Fibroblast of villous mesenchyme (primary cell): ENCODE results near the gene CLIP1. TPM values are rescaled to one million over a fixed set of nuclear protein-coding genes. Genes with fewer than 3 reads are reported as not detected.
"Not testable (repeated sequence)": the region's sequence is repeated elsewhere in the genome, so short reads cannot be mapped to it uniquely, and the experiment has no call there.

Source experiments
- DNase-seq: peaks from one replicate; pipeline ENCODE4 v3.0.0-alpha.2; 2010; ENCODE audit warnings: low read depth
- H3K4me3 ChIP-seq: 2 replicates; pipeline ENCODE4 v1.5.1; 2011; ENCODE audit warnings: low read depth, mild to moderate bottlenecking, low read length
- total RNA-seq: library from RNA; depleted of rRNA; stranded (reverse); fragments of >200 nt; gene quantifications from 2 replicates; pipeline ENCODE4 v1.2.3, GENCODE V29; 2012
- TF ChIP-seq, protein P1 (sequence below): IDR thresholded peaks from 2 replicates; pipeline ENCODE4 v1.5.1; 2012; ENCODE audit warnings: low read depth, mild to moderate bottlenecking, low read length; ENCODE audit not compliant: insufficient read depth

Gene CLIP1
- total RNA-seq, 1 donor, result 66.9 TPM

DNA sequence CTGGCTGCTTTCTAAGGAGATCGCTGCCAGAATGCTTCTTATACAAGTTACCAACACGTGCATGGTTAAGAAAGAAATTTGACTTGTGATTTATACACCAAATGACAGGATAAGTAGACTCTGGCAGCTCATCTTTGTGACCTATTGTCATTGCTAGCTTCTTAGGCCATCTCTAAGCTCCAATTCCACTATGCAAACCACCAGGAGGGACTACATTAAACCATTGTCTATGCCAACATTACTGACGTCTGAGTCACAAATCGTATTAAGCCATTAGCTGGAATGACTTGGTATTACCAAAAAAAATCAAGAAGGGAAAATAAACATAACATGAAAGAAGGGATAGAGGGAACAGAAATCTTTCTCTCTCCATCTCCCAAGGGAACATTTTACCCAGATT is 140.4 kb downstream of the CLIP1 start:
- no peak overlapping the region for H3K4me3 ChIP-seq
- TF ChIP-seq, protein P1, sequence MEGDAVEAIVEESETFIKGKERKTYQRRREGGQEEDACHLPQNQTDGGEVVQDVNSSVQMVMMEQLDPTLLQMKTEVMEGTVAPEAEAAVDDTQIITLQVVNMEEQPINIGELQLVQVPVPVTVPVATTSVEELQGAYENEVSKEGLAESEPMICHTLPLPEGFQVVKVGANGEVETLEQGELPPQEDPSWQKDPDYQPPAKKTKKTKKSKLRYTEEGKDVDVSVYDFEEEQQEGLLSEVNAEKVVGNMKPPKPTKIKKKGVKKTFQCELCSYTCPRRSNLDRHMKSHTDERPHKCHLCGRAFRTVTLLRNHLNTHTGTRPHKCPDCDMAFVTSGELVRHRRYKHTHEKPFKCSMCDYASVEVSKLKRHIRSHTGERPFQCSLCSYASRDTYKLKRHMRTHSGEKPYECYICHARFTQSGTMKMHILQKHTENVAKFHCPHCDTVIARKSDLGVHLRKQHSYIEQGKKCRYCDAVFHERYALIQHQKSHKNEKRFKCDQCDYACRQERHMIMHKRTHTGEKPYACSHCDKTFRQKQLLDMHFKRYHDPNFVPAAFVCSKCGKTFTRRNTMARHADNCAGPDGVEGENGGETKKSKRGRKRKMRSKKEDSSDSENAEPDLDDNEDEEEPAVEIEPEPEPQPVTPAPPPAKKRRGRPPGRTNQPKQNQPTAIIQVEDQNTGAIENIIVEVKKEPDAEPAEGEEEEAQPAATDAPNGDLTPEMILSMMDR, result no peak
- DNase-seq, result peak; percentile 38

DNA sequence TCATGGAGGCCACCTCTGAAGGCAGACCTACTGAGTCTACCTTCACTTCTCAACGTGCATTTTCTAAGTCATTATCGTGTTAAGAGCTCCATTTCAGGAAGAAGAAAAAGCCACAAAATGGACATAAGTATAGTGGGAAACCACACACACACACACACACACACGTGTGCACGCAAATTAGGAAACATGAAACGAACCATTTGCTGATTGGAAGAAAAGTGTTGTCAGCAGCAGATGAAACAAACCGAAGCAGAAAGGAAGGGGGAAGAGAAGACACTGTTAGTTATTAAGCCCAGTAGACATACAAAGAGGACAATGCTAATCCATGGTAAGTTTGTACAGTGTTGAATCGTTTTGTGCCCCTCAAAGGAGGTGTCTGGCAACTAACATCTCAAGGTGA is 146.2 kb downstream of the CLIP1 start:
- DNase-seq, result no peak
- TF ChIP-seq, protein P1, result no peak
- no peak overlapping the region for H3K4me3 ChIP-seq

DNA sequence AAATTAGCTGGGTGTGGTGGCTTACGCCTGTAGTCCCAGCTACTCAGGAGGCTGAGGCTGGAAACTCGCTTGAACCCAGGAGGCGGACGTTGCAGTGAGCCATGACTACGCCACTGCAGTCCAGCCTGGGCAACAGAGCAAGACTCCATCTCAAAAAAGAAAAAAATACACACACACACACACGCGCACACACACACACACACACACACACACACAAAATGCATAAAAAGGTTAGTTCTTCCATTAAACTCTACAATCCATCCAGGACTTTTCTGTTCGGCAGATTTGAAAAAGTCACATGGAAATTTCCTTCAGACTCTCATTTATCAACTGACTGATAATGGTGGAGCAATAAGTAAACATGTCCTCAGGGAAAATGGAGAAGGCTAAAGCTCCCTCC is 147.0 kb downstream of the CLIP1 start:
- TF ChIP-seq, protein P1, result no peak
- DNase-seq, result peak; percentile 9
- no peak overlapping the region for H3K4me3 ChIP-seq

DNA sequence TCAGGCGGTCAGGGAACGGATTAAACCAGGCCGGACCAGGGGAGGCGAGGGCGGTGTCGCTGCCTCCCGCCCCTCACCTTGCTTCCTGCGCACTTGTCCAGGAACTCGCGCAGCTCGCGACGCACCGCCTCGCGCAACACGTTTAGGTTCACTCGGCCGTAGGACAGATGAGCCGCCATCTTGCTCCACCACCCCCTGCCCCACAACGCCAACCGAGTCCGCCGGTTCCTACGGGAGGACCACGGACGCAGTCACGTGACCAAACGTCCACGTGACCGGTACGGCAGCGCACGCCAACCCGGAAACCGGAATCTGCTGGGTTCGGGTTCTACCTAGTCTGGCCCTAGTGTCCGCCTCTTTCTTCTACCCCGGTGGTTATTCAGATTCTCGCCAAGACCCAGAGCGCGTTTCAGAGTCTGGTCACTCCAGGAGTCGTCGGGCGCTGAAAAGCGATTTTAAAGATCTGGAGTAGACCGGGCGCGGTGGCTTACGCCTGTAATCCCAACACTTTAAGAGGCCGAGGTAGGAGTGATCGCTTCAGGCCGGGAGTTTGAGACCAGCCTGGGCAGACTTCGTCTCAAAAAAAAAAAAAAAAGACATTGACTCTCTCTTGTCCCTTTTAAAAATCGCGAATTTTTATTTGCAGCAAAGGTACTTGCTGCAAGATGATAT is 156.1 kb downstream of the CLIP1 start, which contains the start of gene VPS33A:
TSS of gene VPS33A (minus strand) at position 265 of the 672 bp plus-strand sequence. CDS start at position 179, 86 bp downstream.
- DNase-seq, result peak; percentile 98
- peak within 1 kb of the TSS; percentile 81 for H3K4me3 ChIP-seq
- TF ChIP-seq, protein P1, result no peak

DNA sequence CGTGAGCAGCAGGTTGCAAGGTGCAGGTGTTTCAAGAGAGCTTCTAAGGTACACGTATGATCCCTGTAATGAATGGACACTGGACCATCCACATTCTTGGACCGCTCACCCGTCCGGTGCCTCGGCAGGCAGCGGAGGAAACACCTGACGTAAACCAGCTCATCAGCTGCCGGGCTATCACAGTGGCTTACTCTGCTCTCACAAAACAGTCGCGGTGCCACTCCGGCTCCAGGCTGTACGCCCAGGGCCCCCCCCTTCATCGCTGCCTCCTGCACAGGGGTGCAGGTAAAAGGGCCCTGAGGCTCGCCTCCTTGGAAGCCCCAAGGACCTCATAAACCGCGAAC is 156.6 kb downstream of the CLIP1 start:
- DNase-seq, result no peak
- H3K4me3 ChIP-seq, result peak overlapping the region; percentile 81
- TF ChIP-seq, protein P1, result no peak

DNA sequence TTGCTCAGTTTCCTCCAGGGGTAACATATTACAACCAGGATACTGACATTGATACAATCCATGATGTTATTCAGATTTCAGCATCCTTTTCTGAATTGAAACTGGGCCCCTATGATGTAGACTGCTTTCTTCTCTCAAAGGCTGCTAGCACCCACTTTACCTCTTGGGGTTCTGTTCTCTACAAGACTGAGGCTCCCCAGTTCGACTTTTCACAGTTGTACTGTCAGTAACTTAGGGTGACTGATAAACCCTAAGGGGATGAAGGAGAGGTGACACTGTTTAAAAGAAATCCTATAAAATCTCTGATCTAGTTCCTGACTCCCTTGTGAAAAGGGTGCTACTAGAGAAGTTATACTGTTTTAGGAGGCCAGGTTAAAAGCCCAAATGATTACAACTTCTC is 157.0 kb downstream of the CLIP1 start:
- DNase-seq, result no peak
- H3K4me3 ChIP-seq, result peak overlapping the region; percentile 81
- TF ChIP-seq, protein P1, result no peak

DNA sequence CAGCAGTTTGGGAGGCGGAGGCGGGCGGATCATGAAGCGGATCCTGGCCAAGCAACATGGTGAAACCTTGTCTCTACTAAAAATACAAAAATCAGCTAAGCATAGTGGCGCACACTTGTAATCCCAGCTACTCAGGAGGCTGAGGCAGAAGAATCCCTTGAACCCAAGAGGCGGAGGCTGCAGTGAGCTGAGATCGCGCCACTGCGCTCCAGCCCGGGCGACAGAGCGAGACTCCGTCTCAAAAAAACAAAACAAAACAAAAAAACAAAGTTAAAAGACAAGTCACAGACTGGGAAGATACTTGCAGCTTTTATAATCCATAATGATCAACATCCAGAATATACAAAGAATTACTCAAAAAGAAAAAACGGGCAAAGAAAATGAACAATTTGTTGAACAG is 161.7 kb downstream of the CLIP1 start:
- not testable (repeated sequence) for H3K4me3 ChIP-seq, DNase-seq

DNA sequence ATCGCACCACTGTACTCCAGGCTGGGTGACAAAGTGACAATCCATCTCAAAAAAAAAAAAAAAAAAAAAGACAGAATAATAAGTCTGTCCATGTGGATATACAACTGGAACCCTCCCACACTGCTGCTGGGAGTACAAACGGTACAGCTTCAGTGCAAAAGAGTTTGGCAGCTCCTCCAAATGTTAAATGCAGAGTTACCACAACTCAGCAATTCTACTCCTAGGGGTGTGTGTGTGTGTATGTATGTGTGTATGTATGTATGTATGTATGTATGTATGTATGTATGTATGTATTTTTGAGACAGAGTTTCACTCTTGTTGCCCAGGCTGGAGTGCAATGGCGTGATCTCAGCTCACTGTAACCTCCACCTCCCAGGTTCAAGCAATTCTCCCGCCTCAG is 163.5 kb downstream of the CLIP1 start:
- not testable (repeated sequence) for H3K4me3 ChIP-seq, DNase-seq

DNA sequence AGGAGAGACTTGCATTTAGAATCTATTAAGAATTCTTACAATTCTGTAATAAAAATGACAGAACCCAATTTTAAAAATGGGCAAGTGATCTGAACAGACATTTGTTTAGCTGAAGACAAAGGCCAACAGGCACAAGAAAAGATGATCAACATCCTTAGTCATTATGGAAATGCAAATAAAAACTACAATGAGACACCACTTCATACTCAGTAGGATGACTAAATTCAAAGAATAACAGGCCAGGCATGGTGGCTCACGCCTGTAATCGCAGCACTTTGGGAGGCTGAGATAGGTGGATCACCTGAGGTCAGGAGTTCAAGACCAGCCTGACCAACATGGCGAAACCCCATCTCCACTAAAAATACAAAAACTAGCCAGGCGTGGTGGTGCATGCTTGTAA is 164.0 kb downstream of the CLIP1 start:
- H3K4me3 ChIP-seq, DNase-seq: not testable (repeated sequence)
